ENCODE data around the gene PASK. TPM values are rescaled to one million over a fixed set of nuclear protein-coding genes. Genes with fewer than 3 reads are reported as not detected.

PASK gene
- total and polyA plus RNA-seq, 2 donors (not counting 1 experiment from before 2014, with no cell fraction given): 48.2 to 144 TPM

DNA sequence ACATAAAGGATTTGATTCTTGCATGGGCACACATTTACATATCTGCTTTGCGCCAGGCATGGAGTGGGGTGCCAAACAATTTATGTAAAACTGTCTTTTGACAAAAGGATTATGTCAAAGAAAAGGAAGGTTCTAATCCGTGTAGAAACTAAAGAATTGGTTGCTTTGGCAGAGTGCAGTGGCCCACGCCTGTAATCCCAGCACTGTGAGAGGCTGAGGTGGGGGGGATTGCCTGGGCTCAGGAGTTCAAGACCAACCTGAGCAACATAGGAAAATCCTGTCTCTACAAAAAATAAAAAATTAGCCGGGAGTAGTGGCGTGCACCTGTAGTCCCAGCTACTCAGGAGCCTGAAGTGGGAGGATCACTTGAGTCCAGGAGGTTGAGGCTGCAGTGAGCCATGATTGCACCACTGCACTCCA lies 46.1 kb downstream of the PASK start:
- intact Hi-C loops (cut with micrococcal nuclease): loop anchor here (2.0 to 10.0 kb wide), 5 partner anchors 24 to 538 kb away; partner anchors contain the start of genes DUSP28, HDLBP, RNPEPL1 and SEPTIN2

More for the DNA sequence above, 46.1 kb downstream of the PASK start:
- no peak for DNase-seq
- Histone ChIP-seq H3K4me3 (ENCODE audit: control extremely low read depth in 1 of 5, extremely low read depth in 1 of 5, insufficient read depth in 1 of 5, low read depth in 2 of 5, low read length in 4 of 5) (peak overlapping the region; percentile 73 to 95 (median 93)), H3K4me1 (ENCODE audit: control insufficient read depth in 2 of 2, insufficient read depth in 2 of 2, low read length in 2 of 2) (peaks cover 43 to 59% of the 10 kb centered on the region in 2 donors), H3K9ac (ENCODE audit: low read length) (peak overlapping the region; percentile 89), H4K20me1 (ENCODE audit: control insufficient read depth, insufficient read depth, low read length, poor library complexity, severe bottlenecking) (peaks cover 29% of the 10 kb centered on the region), H3K9me3 (ENCODE audit: control extremely low read depth in 1 of 3, control insufficient read depth in 2 of 3, insufficient read depth in 1 of 3, low read length in 2 of 3) (peaks cover 0 to 1% (median 0%) of the 10 kb centered on the region in 3 donors), H3K36me3 (replicated peaks in 1 of 2; ENCODE audit: control extremely low read depth in 1 of 2, control insufficient read depth in 1 of 2, extremely low read depth in 1 of 2, insufficient read depth in 2 of 2, low read length in 1 of 2) (peaks cover 4 to 29% of the 10 kb centered on the region in 2 experiments), H3K79me2 (ENCODE audit: control insufficient read depth, insufficient read depth, low read length) (peaks cover 44% of the 10 kb centered on the region), H3K27ac (ENCODE audit: low read length in 2 of 2) (peak overlapping the region; percentile 88 to 89), H3K27me3 (replicated peaks in 1 of 4; ENCODE audit: control extremely low read depth in 1 of 4, control insufficient read depth in 3 of 4, insufficient read depth in 4 of 4, low read length in 3 of 4) (no peaks in the 10 kb centered on the region), H3K4me2 (replicated peaks; ENCODE audit: low read depth, low read length, poor library complexity, severe bottlenecking) (peak overlapping the region; percentile 73), H2AFZ (ENCODE audit: insufficient read depth, low read depth, low read length, poor library complexity, severe bottlenecking) (peak overlapping the region; percentile 87)
- Mint-ChIP-seq H3K4me1 (peaks cover 46% of the 10 kb centered on the region), H3K4me3 (peak overlapping the region; percentile 98), H3K9me3 (ENCODE audit: insufficient read depth) (no peaks in the 10 kb centered on the region), H3K27me3 (no peaks in the 10 kb centered on the region), H3K27ac (peak overlapping the region; percentile 97)
- CTCF ChIA-PET: interaction anchor here (5.0 kb wide), 1 partner anchor 48 kb away, joined by 31 read pairs; the partner anchor contains the start of genes PASK and PPP1R7
- TF ChIP-seq EZH2 (IDR thresholded peaks at IDR 0.05; ENCODE audit: borderline replicate concordance, insufficient read depth, low read depth, low read length, poor library complexity, severe bottlenecking): no peak
- TF ChIP-seq, protein P1, sequence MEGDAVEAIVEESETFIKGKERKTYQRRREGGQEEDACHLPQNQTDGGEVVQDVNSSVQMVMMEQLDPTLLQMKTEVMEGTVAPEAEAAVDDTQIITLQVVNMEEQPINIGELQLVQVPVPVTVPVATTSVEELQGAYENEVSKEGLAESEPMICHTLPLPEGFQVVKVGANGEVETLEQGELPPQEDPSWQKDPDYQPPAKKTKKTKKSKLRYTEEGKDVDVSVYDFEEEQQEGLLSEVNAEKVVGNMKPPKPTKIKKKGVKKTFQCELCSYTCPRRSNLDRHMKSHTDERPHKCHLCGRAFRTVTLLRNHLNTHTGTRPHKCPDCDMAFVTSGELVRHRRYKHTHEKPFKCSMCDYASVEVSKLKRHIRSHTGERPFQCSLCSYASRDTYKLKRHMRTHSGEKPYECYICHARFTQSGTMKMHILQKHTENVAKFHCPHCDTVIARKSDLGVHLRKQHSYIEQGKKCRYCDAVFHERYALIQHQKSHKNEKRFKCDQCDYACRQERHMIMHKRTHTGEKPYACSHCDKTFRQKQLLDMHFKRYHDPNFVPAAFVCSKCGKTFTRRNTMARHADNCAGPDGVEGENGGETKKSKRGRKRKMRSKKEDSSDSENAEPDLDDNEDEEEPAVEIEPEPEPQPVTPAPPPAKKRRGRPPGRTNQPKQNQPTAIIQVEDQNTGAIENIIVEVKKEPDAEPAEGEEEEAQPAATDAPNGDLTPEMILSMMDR (IDR thresholded peaks at IDR 0.05): no peak
- no peak for ATAC-seq (ENCODE audit: low read depth)
- 55% methylated on average over 5 of the region's 5 CpGs for WGBS (ENCODE audit: insufficient coverage)
- POLR2A ChIA-PET: interaction anchor here (0.7 kb wide), 1 partner anchor 64 kb away, joined by 4 read pairs; no protein-coding TSS in a partner anchor

Measured in B cell (primary cell).